GM12873 (cell line): Measurements from ENCODE around the gene KRT74.

Source experiments
- TF ChIP-seq, protein P1 (sequence below): IDR thresholded peaks from 2 replicates; pipeline ENCODE4 v1.5.1; 2012; ENCODE audit warnings: low read depth, mild to moderate bottlenecking, moderate library complexity, low read length, control low read depth; ENCODE audit not compliant: insufficient read depth; ENCODE audit errors: missing control alignments

KRT74 gene

GRCh38 chr12:52539083-52539820, 34.4 kb downstream of the KRT74 start:
- TF ChIP-seq, protein P1, sequence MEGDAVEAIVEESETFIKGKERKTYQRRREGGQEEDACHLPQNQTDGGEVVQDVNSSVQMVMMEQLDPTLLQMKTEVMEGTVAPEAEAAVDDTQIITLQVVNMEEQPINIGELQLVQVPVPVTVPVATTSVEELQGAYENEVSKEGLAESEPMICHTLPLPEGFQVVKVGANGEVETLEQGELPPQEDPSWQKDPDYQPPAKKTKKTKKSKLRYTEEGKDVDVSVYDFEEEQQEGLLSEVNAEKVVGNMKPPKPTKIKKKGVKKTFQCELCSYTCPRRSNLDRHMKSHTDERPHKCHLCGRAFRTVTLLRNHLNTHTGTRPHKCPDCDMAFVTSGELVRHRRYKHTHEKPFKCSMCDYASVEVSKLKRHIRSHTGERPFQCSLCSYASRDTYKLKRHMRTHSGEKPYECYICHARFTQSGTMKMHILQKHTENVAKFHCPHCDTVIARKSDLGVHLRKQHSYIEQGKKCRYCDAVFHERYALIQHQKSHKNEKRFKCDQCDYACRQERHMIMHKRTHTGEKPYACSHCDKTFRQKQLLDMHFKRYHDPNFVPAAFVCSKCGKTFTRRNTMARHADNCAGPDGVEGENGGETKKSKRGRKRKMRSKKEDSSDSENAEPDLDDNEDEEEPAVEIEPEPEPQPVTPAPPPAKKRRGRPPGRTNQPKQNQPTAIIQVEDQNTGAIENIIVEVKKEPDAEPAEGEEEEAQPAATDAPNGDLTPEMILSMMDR: no peak

DNA sequence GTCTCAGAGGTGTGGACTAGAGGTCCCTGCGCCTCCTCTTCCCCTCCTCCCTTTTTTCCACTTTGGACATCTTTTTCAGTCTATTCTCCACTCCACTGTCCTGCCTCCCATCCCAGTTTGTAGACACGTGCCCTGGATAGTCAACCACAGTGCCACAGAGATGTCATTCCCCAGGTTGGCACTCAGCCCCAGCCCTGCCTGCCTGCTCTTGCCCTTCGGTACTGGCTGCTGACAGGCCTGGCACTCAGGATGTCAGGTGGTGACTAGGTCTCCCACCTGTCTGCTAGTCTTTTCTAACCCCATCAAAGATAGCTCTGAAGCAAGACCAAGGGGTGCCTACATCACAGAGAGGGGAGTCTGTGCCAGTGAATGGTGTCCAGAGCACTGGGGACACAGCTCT, 36.5 kb downstream of the KRT74 start:
- TF ChIP-seq, protein P1: no peak

GRCh38 chr12:52535574-52535973, 38.1 kb downstream of the KRT74 start:
- TF ChIP-seq, protein P1: no peak

GRCh38 chr12:52534482-52534881, 39.2 kb downstream of the KRT74 start:
- TF ChIP-seq, protein P1: no peak

GRCh38 chr12:52533686-52534470, 39.8 kb downstream of the KRT74 start:
- TF ChIP-seq, protein P1: no peak

GRCh38 chr12:52532636-52533035, 41.0 kb downstream of the KRT74 start:
- TF ChIP-seq, protein P1: no peak

DNA sequence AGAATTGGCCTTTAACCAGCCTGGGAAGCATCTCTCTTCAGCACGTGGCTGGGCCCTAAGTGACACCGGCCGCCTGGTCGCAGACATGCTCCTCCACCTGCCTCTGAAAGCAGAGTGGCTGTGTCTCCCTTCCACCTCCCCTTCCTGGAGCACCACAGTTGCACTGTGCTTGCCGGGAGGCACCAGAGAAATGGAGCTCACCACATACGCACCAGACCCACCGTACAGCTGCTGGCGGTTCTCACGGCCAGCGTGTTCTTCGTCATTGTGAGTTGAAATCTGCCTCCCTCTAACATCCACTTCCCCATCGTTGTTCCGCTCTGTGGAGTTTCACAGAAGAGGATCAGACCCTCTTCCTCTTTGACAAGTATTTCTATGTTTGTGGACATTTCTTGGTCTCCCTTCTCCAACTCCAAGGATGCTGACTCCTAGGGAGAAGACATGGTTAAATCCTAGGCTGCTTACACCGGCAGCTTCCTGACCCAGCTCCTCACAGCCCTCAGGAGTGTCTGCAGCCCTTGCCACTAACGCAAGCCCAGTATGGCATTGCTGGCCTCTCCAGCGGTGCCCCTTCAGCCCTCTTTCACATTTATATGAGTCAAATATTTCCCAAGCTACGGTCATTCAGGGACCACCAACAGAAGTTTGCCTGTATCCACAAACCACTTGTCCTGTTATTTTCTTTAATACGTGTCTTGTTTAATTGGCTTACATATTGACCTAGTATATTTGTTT, 41.9 kb downstream of the KRT74 start:
- TF ChIP-seq, protein P1: no peak
